NCI-H146 treated with DMSO at 0.1 percent for 48 hours (cell line): ENCODE data around the gene ACCS.

Experiments
- DNase-seq: peaks from one replicate; lab custom pipeline; 2025; ENCODE audit not compliant: unreplicated experiment; lab: John Stamatoyannopoulos, UW

ACCS gene

GRCh38 chr11:44085330-44085729 lies 19.3 kb downstream of the ACCS start:
- DNase-seq: no peak

- DNase-seq: no peak
Observed at GRCh38 chr11:44088377-44088776, 22.3 kb downstream of the ACCS start.

GRCh38 chr11:44088871-44089270 lies 22.8 kb downstream of the ACCS start:
- DNase-seq: no peak

- DNase-seq: no peak
Observed at GRCh38 chr11:44090539-44090938, 24.5 kb downstream of the ACCS start.

GRCh38 chr11:44094260-44094868 lies 28.3 kb downstream of the ACCS start:
- DNase-seq: peak; percentile 67

- peak; percentile 61 for DNase-seq
Observed at GRCh38 chr11:44095506-44096359, 29.7 kb downstream of the ACCS start, which contains the start of gene EXT2. TSS of gene EXT2 (plus strand) at chr11:44095678. CDS start at chr11:44107713, 12,035 bp downstream.

GRCh38 chr11:44096360-44097185 lies 30.5 kb downstream of the ACCS start:
- no peak for DNase-seq

GRCh38 chr11:44097821-44098220 lies 31.8 kb downstream of the ACCS start:
- no peak for DNase-seq

- no peak for DNase-seq
Observed at GRCh38 chr11:44101098-44101497, 35.0 kb downstream of the ACCS start.

GRCh38 chr11:44104481-44105294 lies 38.6 kb downstream of the ACCS start:
- no peak for DNase-seq

GRCh38 chr11:44108260-44108659 lies 42.2 kb downstream of the ACCS start:
- DNase-seq: no peak

- DNase-seq: peak; percentile 1
Observed at GRCh38 chr11:44110231-44110679, 44.2 kb downstream of the ACCS start.

GRCh38 chr11:44112091-44112821 lies 46.2 kb downstream of the ACCS start:
- no peak for DNase-seq

GRCh38 chr11:44113018-44113417 lies 46.9 kb downstream of the ACCS start:
- no peak for DNase-seq

- DNase-seq: no peak
Observed at GRCh38 chr11:44113572-44113971, 47.5 kb downstream of the ACCS start.

- no peak for DNase-seq
Observed at GRCh38 chr11:44116234-44116830, 50.3 kb downstream of the ACCS start.

- no peak for DNase-seq
Observed at GRCh38 chr11:44120169-44120568, 54.1 kb downstream of the ACCS start.

GRCh38 chr11:44125598-44125997 lies 59.5 kb downstream of the ACCS start:
- no peak for DNase-seq

GRCh38 chr11:44126304-44126703 lies 60.2 kb downstream of the ACCS start:
- DNase-seq: no peak

GRCh38 chr11:44127130-44127529 lies 61.1 kb downstream of the ACCS start:
- DNase-seq: no peak
